ENCODE results near the gene ATP9B. TPM values are rescaled to one million over a fixed set of nuclear protein-coding genes. Genes with fewer than 3 reads are reported as not detected.

ATP9B gene
- total RNA-seq, 1 donor from 2014 or later, result 45.3 TPM

DNA sequence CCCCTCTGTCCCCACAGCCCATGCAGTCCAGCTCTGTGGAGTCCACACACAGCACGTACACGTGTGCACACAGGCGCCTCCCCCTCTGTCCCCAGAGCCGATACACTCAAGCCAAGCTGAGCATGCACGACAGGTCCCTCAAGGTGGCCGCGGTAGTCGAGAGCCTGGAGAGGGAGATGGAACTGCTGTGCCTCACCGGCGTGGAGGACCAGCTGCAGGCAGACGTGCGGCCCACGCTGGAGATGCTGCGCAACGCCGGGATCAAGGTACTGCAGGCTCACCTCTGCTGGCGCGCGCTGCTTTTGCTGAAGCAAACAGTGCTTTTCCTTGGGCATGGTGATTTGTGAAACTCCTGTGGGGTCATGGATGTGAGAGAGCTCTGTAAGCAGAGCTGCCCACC is 268.0 kb downstream of the ATP9B start:
- Mint-ChIP-seq H3K27me3 (no peaks in the 10 kb centered on the region), H3K4me1 (ENCODE audit: low read depth) (no peaks in the 10 kb centered on the region), H3K9me3 (ENCODE audit: low read depth) (no peaks in the 10 kb centered on the region), H3K36me3 (ENCODE audit: insufficient read depth) (peaks cover 12% of the 10 kb centered on the region), H3K27ac (no peak overlapping the region), H3K4me3 (ENCODE audit: low read depth) (no peak overlapping the region)
- no peak for DNase-seq (ENCODE audit: low spot score, unreplicated experiment)
- TF ChIP-seq, protein P1, sequence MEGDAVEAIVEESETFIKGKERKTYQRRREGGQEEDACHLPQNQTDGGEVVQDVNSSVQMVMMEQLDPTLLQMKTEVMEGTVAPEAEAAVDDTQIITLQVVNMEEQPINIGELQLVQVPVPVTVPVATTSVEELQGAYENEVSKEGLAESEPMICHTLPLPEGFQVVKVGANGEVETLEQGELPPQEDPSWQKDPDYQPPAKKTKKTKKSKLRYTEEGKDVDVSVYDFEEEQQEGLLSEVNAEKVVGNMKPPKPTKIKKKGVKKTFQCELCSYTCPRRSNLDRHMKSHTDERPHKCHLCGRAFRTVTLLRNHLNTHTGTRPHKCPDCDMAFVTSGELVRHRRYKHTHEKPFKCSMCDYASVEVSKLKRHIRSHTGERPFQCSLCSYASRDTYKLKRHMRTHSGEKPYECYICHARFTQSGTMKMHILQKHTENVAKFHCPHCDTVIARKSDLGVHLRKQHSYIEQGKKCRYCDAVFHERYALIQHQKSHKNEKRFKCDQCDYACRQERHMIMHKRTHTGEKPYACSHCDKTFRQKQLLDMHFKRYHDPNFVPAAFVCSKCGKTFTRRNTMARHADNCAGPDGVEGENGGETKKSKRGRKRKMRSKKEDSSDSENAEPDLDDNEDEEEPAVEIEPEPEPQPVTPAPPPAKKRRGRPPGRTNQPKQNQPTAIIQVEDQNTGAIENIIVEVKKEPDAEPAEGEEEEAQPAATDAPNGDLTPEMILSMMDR (IDR thresholded peaks at IDR 0.05; ENCODE audit: unreplicated experiment), result no peak

DNA sequence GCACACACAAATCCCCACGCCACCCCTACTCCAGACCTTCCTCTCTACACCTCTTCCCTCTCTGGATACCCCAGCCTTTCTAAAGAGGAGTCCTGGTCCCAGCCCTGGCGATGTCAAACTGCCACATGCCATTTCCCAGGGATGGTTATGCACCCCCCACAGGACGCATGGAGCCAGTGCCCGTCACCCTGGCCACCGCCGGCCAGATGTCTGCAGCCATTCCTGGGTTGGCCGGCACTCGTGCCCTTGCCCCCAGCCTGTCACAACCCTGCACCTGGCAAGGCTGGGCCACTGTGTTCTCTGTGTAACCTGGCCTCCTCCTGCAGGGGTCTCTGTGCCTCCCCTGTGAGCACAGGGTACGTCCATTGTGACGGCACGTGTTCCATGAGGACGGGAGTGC is 268.4 kb downstream of the ATP9B start:
- Mint-ChIP-seq H3K4me1 (ENCODE audit: low read depth) (no peaks in the 10 kb centered on the region), H3K27ac (no peak overlapping the region), H3K27me3 (no peaks in the 10 kb centered on the region), H3K36me3 (ENCODE audit: insufficient read depth) (peaks cover 11% of the 10 kb centered on the region), H3K9me3 (ENCODE audit: low read depth) (no peaks in the 10 kb centered on the region), H3K4me3 (ENCODE audit: low read depth) (no peak overlapping the region)
- TF ChIP-seq, protein P1 (IDR thresholded peaks at IDR 0.05; ENCODE audit: unreplicated experiment), result no peak
- no peak for DNase-seq (ENCODE audit: low spot score, unreplicated experiment)

DNA sequence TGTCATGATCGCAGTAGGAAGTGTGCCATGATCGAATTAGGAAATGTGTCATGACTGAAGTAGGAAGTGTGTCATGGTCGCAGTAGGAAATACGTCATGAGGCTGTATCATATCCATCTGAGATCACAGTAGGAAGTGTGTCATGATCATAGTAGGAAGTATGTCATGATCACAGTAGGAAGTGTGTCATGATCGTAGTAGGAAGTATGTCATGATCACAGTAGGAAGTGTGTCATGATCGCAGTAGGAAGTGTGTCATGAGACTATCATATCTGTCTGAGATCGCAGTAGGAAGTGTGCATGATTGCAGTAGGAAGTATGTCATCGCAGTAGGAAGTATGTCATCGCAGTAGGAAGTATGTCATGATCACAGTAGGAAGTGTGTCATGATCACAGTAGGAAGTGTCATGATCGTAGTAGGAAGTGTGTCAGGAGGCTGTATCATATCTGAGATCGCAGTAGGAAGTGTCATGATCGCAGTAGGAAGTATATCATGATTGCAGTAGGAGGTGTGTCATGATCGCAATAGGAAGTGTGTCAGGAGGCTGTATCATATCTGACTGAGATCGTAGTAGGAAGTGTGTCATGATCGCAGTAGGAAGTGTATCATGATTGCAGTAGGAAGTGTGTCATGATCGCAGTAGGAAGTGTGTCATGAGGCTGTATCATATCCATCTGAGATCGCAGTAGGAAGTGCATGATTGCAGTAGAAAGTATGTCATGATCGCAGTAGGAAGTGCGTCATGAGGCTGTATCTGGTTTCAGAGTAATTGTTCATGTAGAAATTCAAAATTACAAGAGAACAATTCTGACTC is 270.1 kb downstream of the ATP9B start:
- no peak overlapping the region for H3K4me3 Mint-ChIP-seq (ENCODE audit: low read depth)
- TF ChIP-seq, protein P1 (IDR thresholded peaks at IDR 0.05; ENCODE audit: unreplicated experiment), result no peak
- H3K27ac Mint-ChIP-seq, result no peak overlapping the region
- H3K4me1 Mint-ChIP-seq (ENCODE audit: low read depth), result peaks cover 7% of the 10 kb centered on the region
- no peaks in the 10 kb centered on the region for H3K27me3 Mint-ChIP-seq
- no peaks in the 10 kb centered on the region for H3K9me3 Mint-ChIP-seq (ENCODE audit: low read depth)
- no peak for DNase-seq (ENCODE audit: low spot score, unreplicated experiment)
- peaks cover 11% of the 10 kb centered on the region for H3K36me3 Mint-ChIP-seq (ENCODE audit: insufficient read depth)

DNA sequence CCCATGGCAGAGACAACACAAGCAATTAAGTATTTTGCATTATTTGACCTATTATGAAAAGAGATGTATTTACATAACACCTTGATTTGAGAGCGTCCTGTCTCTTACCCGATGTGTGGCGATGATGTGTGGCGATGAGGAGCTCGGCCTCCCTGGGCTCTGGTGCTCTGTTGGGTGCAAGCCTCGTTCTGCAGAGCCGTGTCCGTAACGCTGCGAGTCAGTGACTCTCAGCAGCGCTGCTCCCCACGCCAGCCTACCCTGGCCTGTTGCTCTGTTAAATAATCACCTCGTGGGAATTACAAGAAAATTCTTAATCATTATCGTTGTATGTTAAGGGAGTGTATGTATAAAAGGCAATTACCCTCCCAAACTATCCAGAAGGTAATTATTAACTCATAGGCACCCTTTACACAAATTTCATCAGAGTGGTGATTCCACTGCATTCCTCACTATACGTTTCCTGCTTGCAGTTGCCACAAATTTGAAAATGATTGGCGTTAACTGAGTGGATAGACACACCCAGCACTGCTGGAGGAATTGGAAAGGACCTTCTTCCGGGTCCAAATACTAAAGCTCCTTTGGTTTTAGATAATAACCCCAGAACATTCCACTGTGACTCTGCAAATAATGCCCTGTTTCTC is 274.5 kb downstream of the ATP9B start:
- peaks cover 9% of the 10 kb centered on the region for H3K4me1 Mint-ChIP-seq (ENCODE audit: low read depth)
- TF ChIP-seq, protein P1 (IDR thresholded peaks at IDR 0.05; ENCODE audit: unreplicated experiment), result no peak
- peak overlapping the region; percentile 53 for H3K27ac Mint-ChIP-seq
- H3K9me3 Mint-ChIP-seq (ENCODE audit: low read depth), result no peaks in the 10 kb centered on the region
- H3K36me3 Mint-ChIP-seq (ENCODE audit: insufficient read depth), result peaks cover 27% of the 10 kb centered on the region
- H3K27me3 Mint-ChIP-seq, result no peaks in the 10 kb centered on the region
- no peak overlapping the region for H3K4me3 Mint-ChIP-seq (ENCODE audit: low read depth)
- no peak for DNase-seq (ENCODE audit: low spot score, unreplicated experiment)

DNA sequence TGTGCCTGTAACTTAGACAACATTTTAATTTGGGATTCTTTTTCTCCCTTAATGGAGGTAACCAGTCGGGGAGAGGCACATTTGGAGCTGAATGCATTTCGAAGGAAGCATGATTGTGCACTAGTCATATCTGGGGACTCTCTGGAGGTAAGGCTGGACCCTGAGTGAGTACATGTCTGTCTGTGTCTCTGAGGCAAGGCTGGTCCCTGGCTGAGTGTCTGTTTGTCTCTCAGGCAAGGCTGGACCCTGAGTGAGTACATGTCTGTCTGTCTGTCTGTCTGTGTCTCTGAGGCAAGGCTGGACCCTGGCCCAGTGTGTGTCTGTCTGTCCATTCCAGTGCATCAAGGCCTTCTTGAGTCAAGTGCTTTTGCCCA is 275.0 kb downstream of the ATP9B start:
- DNase-seq (ENCODE audit: low spot score, unreplicated experiment), result no peak
- peaks cover 9% of the 10 kb centered on the region for H3K4me1 Mint-ChIP-seq (ENCODE audit: low read depth)
- H3K36me3 Mint-ChIP-seq (ENCODE audit: insufficient read depth), result peaks cover 27% of the 10 kb centered on the region
- H3K4me3 Mint-ChIP-seq (ENCODE audit: low read depth), result no peak overlapping the region
- TF ChIP-seq, protein P1 (IDR thresholded peaks at IDR 0.05; ENCODE audit: unreplicated experiment), result no peak
- no peaks in the 10 kb centered on the region for H3K27me3 Mint-ChIP-seq
- H3K27ac Mint-ChIP-seq, result no peak overlapping the region
- no peaks in the 10 kb centered on the region for H3K9me3 Mint-ChIP-seq (ENCODE audit: low read depth)

All from progenitor cell of endocrine pancreas (in vitro differentiated cells).